Upper lobe of left lung (tissue), 4 donors: ENCODE data around the gene DAGLB.

Experiments used
- POLR2A ChIP-seq, 4 donors: fragments of 450-650 bp; IDR thresholded peaks; one replicate each; pipeline ENCODE4 v1.5.1; 2016 to 2017; ENCODE audit warnings: antibody characterized with exemption in 4 of 4, mild to moderate bottlenecking in 2 of 4
- POLR2AphosphoS5 ChIP-seq, 2 donors: sonication (generic); formaldehyde crosslinking; IDR thresholded peaks; one replicate each; pipeline ENCODE4 v1.5.1; 2017; ENCODE audit warnings: antibody characterized with exemption in 2 of 2
- TF ChIP-seq, protein P1 (sequence below), 6 experiments: fragments of 450-650 bp in 4 of 6; fragments of 200-600 bp in 2 of 6; sonication (generic) in 2 of 6; IDR thresholded peaks; one replicate each; pipeline ENCODE4 v1.5.1; 2016 to 2019; ENCODE audit warnings: antibody characterized with exemption in 6 of 6

DNA sequence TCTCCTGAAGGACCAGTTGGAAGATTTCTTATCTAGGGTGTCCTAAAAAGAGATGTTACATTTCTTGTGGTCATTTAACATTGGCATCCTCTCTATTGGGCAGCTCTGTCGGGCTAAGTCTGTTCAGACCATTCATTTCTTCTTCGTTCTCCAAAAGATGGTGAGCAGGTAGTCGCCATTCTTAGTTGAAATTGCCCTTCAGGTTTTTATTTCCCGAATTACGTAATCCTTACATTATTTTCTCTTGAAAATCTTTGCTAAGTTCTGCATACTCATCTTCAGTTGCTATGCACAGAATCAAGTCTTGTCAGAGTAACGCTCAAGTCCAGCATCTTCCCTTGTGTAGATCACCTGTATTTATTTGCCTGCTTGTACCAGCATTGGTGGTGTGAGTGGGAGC is 53.6 kb downstream of the DAGLB start:
- TF ChIP-seq, protein P1, sequence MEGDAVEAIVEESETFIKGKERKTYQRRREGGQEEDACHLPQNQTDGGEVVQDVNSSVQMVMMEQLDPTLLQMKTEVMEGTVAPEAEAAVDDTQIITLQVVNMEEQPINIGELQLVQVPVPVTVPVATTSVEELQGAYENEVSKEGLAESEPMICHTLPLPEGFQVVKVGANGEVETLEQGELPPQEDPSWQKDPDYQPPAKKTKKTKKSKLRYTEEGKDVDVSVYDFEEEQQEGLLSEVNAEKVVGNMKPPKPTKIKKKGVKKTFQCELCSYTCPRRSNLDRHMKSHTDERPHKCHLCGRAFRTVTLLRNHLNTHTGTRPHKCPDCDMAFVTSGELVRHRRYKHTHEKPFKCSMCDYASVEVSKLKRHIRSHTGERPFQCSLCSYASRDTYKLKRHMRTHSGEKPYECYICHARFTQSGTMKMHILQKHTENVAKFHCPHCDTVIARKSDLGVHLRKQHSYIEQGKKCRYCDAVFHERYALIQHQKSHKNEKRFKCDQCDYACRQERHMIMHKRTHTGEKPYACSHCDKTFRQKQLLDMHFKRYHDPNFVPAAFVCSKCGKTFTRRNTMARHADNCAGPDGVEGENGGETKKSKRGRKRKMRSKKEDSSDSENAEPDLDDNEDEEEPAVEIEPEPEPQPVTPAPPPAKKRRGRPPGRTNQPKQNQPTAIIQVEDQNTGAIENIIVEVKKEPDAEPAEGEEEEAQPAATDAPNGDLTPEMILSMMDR (IDR thresholded peaks at IDR 0.05): no peak
- no peak for TF ChIP-seq POLR2AphosphoS5 (IDR thresholded peaks at IDR 0.05)
- no peak for TF ChIP-seq POLR2A (IDR thresholded peaks at IDR 0.05)
